VCaP (cell line): ENCODE measurements around the gene GGACT.

ENCODE experiments used
- H3K27ac ChIP-seq: fragments of 450-650 bp; 2 replicates; pipeline ENCODE4 v1.5.1; 2017
- CTCF ChIP-seq: fragments of 450-650 bp; conservative IDR thresholded peaks from 2 replicates; pipeline ENCODE4 v1.5.1; 2017; ENCODE audit warnings: mild to moderate bottlenecking, moderate library complexity

The GGACT gene

DNA sequence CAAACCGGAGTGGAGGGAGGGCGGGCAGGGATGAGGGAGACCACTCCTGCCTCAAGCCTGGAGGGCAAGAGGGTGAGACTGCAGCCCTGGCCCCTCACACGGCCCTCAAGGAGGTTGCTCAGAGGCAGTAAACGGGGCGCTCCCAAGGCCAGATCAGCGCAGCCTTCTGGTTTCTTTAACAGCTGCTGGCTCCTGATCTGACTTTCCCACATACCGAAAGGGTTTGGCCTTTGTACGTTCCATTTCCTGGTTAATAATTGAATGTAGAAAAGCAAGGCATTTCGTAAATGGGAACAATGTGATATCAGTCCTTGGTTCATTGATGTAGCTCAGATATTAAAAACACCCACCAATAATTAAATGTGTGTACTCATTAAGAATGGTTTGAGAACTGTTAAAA lies 71.5 kb downstream of the GGACT start:
- TF ChIP-seq CTCF, result no peak
- H3K27ac ChIP-seq, result no peak overlapping the region

- H3K27ac ChIP-seq, result no peak overlapping the region
- TF ChIP-seq CTCF, result no peak
Observed at GRCh38 chr13:100515410-100515800, 73.2 kb downstream of the GGACT start.

DNA sequence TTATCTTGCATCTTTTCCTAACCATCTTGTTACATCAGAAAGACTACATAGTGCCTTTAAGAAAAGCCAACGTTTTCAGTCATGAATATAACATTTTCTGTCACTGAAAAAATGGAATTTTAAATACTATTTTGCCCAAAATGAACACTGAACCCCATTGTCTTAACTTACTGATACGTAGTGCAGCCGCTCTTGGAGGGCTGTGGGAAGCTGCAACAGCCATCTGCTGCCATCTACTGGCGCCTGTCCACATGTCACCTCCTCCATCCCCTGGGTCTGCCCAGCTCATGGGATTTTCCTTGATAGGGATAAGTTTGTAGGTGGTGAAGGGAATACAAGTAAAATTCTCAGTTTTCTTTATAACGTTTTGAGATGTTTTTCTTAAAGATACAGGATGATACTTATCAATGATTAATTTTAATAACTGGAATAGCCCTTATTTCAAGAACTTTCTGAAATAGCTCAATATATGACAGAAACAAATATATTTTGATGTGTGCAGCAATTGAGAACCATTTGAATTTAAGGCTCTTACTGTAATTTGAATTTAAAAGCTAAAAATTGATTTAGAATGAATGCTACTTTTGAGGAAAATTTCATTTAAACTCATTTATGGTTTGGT lies 73.7 kb downstream of the GGACT start:
- peak overlapping the region; percentile 44 for H3K27ac ChIP-seq
- peak; percentile 99 for TF ChIP-seq CTCF

GRCh38 chr13:100513987-100514670 lies 74.5 kb downstream of the GGACT start:
- peak overlapping the region; percentile 44 for H3K27ac ChIP-seq
- no peak for TF ChIP-seq CTCF

DNA sequence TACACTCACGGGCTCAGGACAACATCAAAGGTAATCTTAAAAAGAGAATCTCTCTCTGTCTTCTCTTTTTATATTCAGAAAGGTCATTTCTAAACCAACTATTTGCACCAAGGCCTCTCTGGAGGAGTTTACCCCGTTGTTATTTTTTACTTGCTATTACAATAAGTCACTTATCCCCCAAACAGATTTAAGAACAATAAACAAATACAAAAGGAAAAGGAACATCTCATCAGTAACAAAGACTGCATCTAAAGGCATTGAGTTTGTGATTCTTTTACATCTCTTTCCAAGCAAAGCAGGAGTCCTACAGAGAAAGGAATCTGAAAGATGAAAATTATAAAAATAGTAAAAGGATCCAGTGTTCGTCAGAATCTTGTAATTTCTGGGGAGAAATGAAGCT lies 75.4 kb downstream of the GGACT start:
- no peak for TF ChIP-seq CTCF
- H3K27ac ChIP-seq, result peak overlapping the region; percentile 44

DNA sequence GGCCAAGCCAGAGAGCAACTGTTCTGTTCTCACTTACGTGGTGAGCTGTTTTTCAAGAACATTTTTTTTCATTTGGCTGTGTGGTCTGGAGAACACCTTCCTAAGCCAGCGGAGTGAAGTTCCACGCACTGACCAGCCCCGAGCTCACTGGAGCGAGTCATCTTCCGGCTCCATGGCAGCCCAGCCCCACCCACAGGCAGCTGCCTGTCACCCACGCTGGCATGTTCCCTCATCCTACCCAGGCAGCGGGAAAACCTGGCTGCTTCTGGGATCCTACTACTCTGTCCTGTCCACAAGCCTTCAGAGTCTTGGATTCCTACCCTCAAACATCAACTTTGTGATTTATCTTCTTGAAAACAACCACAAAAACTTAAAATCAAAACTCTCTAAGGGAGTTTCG lies 76.2 kb downstream of the GGACT start:
- no peak overlapping the region for H3K27ac ChIP-seq

GRCh38 chr13:100511466-100511865 lies 77.1 kb downstream of the GGACT start:
- no peak for TF ChIP-seq CTCF

More for the DNA sequence above, 76.2 kb downstream of the GGACT start:
- no peak for TF ChIP-seq CTCF

More at GRCh38 chr13:100511466-100511865, 77.1 kb downstream of the GGACT start:
- no peak overlapping the region for H3K27ac ChIP-seq
